ENCODE measurements around the gene SPACDR. TPM values are rescaled to one million over a fixed set of nuclear protein-coding genes. Genes with fewer than 3 reads are reported as not detected.

SPACDR gene
- total RNA-seq, 1 donor from 2014 or later = 2.8 TPM

- Mint-ChIP-seq H3K9me3 (no peaks in the 10 kb centered on the region), H3K4me1 (ENCODE audit: unreplicated experiment) (peaks cover 35% of the 10 kb centered on the region), H3K27me3 (peaks cover 15% of the 10 kb centered on the region), H3K4me3 (peak overlapping the region; percentile 90), H3K36me3 (peaks cover 26% of the 10 kb centered on the region), H3K27ac (peak overlapping the region; percentile 93)
- DNase-seq (ENCODE audit: extremely low spot score, unreplicated experiment) = no peak
- no peak for TF ChIP-seq CTCF (conservative IDR thresholded peaks at IDR 0.05)
These were observed 30.8 kb downstream of the SPACDR start for GRCh38 chr7:100433276-100433591.

- Mint-ChIP-seq H3K27me3 (peaks cover 17% of the 10 kb centered on the region), H3K36me3 (peaks cover 26% of the 10 kb centered on the region), H3K4me1 (ENCODE audit: unreplicated experiment) (peaks cover 35% of the 10 kb centered on the region), H3K27ac (peak overlapping the region; percentile 93), H3K9me3 (no peaks in the 10 kb centered on the region), H3K4me3 (peak overlapping the region; percentile 90)
- DNase-seq (ENCODE audit: extremely low spot score, unreplicated experiment) = no peak
- no peak for TF ChIP-seq CTCF (conservative IDR thresholded peaks at IDR 0.05)
These were observed 31.3 kb downstream of the SPACDR start for GRCh38 chr7:100432621-100433275.

DNA sequence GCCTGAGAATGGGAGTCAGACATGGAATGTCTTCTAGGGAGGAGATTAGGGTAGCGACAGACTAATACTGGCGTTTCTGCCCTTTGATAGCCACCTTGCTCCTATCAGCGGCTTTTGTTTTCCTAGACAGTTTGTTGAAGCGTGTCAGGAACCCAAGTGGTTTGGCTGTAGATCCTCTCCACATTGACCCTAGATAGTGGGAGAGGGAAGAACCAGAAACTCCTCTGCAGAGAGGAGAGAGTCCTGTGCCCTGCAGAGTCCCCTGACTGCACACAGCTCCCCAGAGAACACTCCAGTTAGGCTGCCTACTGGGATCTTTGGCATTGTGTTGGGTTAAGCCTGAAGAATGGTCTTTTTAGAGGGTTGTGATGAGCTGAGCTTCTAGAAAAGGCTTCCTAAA, 32.0 kb downstream of the SPACDR start:
- Mint-ChIP-seq H3K4me1 (ENCODE audit: unreplicated experiment) (peaks cover 35% of the 10 kb centered on the region), H3K4me3 (peak overlapping the region; percentile 90), H3K27me3 (peaks cover 17% of the 10 kb centered on the region), H3K27ac (peak overlapping the region; percentile 93), H3K9me3 (no peaks in the 10 kb centered on the region), H3K36me3 (peaks cover 26% of the 10 kb centered on the region)
- no peak for TF ChIP-seq CTCF (conservative IDR thresholded peaks at IDR 0.05)
- no peak for DNase-seq (ENCODE audit: extremely low spot score, unreplicated experiment)

- Mint-ChIP-seq H3K27ac (peak overlapping the region; percentile 72), H3K4me1 (ENCODE audit: unreplicated experiment) (peaks cover 35% of the 10 kb centered on the region), H3K27me3 (peaks cover 17% of the 10 kb centered on the region), H3K9me3 (no peaks in the 10 kb centered on the region), H3K4me3 (peak overlapping the region; percentile 90), H3K36me3 (peaks cover 23% of the 10 kb centered on the region)
- no peak for TF ChIP-seq CTCF (conservative IDR thresholded peaks at IDR 0.05)
- DNase-seq (ENCODE audit: extremely low spot score, unreplicated experiment) = no peak
These were observed 32.7 kb downstream of the SPACDR start for GRCh38 chr7:100431286-100431735.

DNA sequence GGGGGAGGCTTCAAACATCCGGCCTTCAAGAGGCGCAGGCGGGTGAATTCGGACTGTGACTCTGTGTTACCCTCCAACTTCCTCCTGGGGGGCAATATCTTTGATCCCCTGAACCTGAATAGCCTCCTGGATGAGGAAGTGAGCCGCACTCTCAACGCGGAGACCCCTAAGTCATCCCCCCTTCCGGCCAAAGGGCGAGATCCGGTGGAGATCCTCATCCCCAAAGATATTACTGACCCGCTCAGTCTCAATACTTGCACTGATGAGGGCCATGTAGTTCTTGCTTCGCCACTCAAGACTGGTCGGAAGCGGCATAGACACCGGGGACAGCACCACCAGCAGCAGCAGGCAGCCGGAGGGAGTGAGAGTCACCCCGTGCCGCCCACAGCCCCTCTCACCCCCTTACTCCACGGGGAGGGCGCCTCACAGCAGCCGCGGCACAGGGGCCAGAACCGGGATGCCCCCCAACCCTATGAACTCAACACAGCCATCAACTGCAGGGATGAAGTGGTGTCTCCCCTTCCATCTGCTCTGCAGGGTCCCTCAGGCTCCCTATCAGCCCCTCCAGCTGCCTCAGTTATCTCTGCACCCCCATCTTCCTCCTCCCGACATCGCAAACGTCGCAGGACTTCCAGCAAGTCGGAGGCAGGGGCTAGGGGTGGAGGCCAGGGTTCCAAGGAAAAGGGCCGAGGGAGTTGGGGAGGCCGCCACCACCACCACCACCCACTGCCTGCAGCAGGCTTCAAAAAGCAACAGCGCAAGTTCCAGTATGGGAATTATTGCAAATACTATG, 33.4 kb downstream of the SPACDR start:
- TF ChIP-seq CTCF (conservative IDR thresholded peaks at IDR 0.05) = no peak
- Mint-ChIP-seq H3K4me3 (peak overlapping the region; percentile 89), H3K4me1 (ENCODE audit: unreplicated experiment) (peaks cover 35% of the 10 kb centered on the region), H3K27ac (peak overlapping the region; percentile 81), H3K27me3 (peaks cover 17% of the 10 kb centered on the region), H3K36me3 (peaks cover 23% of the 10 kb centered on the region), H3K9me3 (no peaks in the 10 kb centered on the region)
- no peak for DNase-seq (ENCODE audit: extremely low spot score, unreplicated experiment)

All from type B pancreatic cell (in vitro differentiated cells).